GM18511 (cell line): ENCODE data around the gene NR6A1.
"Not testable (repeated sequence)": the region's sequence is repeated elsewhere in the genome, so short reads cannot be mapped to it uniquely, and the experiment has no call there.

Source experiments
- ATAC-seq: cut with Tn5 transposase; IDR thresholded peaks from one replicate; pipeline ENCODE4 v1.9.1; 2021; ENCODE audit warnings: mild to moderate bottlenecking, moderate library complexity; ENCODE audit not compliant: unreplicated experiment

NR6A1 gene

GRCh38 chr9:124623966-124624734 lies 147.0 kb downstream of the NR6A1 start:
- no peak for ATAC-seq

GRCh38 chr9:124622882-124623281 lies 148.2 kb downstream of the NR6A1 start:
- no peak for ATAC-seq

- ATAC-seq, result peak; percentile 75
Observed at GRCh38 chr9:124621371-124622328, 149.5 kb downstream of the NR6A1 start.

GRCh38 chr9:124618476-124618875 lies 152.6 kb downstream of the NR6A1 start:
- no peak for ATAC-seq

DNA sequence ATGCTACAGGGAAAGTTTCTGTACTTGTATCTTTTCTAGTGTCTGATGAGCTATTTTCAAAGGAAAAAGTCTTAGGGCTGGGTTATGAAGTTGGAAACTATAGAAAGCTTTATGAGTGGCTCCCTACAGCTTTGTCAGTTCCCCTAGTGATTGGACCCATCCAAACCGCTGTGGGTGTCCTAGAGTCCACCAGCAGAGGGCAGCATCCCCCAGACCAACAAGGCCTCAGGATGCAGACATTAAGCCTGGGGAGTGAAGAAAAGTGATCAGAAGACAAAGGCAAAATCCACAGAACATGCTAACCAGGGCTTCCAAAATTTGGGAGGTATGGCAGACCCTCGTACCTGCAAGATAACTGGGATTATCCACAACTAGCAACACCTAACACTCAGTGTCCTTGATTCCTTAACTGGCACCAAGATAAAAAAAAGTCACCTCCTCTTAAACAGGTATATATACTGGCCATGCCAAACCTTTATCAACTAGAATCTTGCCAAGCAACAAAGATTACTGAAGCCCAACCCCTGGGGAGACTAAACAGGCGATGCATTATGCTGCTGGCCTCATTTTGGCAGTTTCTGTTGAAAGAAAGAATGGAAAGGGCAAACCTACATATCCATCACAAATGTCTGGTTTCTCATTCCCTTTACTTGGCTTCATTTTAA lies 153.5 kb downstream of the NR6A1 start:
- no peak for ATAC-seq

- ATAC-seq, result no peak
Observed at GRCh38 chr9:124616961-124617360, 154.2 kb downstream of the NR6A1 start.

DNA sequence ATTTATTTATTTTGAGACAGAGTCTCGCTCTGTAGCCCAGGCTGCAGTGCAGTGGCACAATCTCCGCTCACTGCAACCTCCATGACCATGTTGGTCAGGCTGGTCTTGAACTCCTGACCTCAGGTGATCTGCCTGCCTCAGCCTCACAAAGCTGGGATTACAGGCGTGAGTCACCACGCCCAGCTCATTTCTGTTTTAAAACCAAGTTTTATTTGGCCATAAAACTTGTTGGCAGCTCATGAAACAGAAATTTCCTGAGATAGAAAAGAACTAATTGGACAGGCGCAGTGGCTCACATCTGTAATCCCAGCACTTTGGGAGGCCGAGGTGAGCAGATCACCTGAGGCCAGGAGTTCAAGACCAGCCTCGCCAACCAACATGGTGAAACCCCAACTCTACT lies 155.3 kb downstream of the NR6A1 start:
- ATAC-seq, result not testable (repeated sequence)

DNA sequence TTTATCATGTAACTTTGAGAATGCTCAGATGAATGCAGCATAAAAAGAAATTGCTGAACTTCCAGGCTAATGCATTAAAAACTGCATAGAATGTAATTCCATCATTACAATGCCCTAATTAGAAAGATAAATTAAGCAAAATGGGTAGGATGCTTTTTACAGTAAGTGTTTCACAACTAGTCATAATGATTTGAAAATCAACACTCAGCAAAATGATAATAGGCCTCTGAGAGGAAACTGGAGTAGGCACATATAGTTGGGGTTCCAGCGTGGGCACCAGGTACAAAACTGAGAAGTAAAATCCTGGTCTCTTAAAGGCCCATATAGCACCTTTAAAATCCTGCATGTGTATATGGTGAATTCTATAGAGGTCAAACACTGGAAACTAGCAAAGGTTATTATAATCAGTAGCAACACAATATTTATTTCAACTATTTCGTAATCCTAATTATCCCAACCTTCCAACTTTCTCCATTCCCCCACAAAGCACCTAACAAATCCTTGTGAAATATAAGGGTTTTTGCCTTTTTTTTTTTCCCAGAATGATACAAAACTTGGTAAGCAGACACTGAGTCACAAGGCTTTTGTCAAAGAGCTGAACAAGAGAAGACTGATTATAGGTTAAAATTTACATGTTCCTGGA lies 155.9 kb downstream of the NR6A1 start:
- no peak for ATAC-seq

DNA sequence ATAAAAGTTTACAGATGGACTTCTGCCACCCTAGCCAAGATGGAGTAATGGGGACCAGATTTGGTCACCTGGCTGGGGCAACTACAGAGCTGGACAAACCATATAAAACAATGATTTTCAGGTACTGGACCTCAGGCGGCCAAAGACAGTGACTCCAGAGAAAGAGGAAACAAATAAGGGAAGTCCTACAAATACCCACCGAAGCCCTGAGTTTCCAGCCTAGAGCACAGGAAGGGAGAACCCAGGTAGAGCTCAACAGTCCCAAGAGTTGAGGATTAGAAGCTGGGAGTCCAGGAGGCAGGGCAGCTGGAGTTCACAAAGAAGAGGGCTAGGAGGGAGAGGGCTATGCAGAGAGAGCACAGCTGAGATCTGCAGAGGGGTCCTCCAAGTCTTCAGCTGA lies 157.3 kb downstream of the NR6A1 start:
- no peak for ATAC-seq

DNA sequence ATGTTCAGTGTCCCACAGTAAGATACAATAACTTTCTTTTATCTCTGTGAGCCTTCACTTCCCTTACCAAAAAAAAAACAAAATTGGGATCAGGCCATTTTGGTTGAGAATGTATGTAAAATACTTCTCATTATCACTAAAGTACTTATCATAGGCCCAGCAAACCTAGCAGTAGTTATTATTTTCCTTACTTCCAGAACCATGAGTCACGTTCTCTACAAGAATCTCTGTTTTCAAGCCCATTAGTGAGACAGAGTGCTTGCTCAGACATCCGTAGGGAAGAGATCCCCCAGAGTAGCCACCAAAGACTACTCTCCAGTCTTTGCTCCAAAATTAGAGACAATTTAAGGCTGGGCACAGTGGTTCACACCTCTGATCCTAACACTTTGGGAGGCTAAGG lies 160.0 kb downstream of the NR6A1 start:
- no peak for ATAC-seq

DNA sequence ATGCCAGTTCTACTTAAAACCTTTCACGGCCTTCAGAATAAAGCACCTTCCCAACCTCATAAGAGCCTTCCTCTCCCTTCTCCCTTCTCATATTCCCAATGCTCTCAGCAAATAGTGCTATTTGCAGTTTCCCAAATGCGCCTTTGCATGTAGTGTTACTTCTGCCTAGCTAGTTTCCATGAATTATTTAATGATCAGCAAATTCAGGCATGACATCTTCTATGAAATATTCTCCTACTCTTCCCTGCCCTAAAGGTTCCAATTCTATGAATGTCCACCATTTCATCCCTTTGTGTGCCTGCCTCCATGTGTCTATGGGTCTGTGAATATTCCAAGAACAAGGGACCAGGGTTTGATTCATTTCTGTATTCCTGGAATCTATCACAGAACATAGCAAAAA lies 165.1 kb downstream of the NR6A1 start:
- no peak for ATAC-seq

GRCh38 chr9:124605258-124605657 lies 165.9 kb downstream of the NR6A1 start:
- no peak for ATAC-seq

DNA sequence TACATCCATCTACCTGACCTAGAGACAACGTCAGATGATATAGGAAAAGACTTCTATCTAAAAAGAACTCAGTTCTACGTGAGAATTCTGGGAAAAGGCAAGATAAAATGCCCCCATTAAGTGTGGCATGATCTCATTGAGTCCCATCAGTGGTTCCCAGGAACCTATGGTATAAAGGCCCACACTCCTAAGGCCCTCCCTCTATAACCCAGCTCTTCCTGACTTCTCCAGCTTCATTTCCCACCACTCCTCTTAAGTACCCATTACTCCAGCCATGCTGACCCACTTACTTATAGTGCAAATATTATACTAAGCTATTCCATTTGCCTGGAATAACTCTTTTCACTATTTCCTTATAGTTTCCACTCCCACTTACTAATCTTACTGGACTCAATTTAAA lies 168.5 kb downstream of the NR6A1 start:
- ATAC-seq, result no peak

- ATAC-seq, result no peak
Observed at GRCh38 chr9:124602204-124602603, 168.9 kb downstream of the NR6A1 start.

- no peak for ATAC-seq
Observed at GRCh38 chr9:124600407-124600806, 170.7 kb downstream of the NR6A1 start.

GRCh38 chr9:124599121-124599795 lies 171.9 kb downstream of the NR6A1 start:
- no peak for ATAC-seq

DNA sequence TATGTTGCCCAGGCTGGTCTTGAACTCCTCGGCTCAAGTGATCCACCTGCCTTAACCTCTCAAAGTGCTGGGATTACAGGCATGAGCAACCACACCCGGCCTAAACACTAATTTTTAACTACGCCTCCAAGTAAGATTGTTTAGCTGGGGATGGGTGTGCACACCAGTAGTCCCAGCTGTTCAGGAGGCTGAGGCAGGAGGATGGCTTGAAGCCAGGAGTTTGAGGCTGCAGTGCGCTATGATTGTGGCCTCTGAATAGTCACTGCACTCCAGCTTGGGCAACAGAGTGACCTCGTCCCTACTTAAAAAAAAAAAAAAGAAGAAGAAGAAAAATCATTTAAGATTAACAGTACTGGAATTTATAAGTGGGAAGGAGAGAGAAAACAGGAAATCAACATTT lies 173.1 kb downstream of the NR6A1 start:
- no peak for ATAC-seq

DNA sequence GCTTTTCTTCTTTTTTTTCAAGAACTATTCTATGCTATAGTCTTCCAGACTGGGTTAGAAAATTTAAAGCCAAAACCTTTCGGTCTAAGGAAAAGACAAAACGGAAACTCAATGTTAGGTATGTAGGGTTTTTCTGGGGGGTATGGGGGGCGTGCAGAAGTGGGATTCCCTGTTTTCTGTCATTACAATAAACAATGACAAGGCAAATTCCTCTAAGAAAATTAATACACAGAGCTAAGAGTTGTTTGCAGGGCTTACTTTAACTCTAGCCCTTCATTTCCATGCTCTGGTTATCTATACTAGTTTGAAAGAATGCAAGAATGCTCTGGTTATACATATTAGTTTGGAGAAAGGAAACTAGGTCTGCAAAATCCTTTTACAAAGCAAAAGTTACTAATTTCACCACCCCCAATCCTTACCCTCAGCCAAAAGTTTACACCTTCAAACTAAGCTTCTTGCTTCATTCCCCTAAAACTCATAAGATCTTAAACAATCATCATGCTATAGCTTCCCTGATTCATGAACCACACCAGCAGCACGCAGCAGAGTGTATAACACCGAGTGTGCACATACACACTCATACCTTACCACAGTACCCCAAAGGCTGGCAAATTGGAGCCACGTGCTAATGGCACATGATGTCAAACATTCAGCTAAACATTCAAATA lies 174.8 kb downstream of the NR6A1 start:
- no peak for ATAC-seq

- ATAC-seq, result no peak
Observed at GRCh38 chr9:124595743-124596142, 175.4 kb downstream of the NR6A1 start.

DNA sequence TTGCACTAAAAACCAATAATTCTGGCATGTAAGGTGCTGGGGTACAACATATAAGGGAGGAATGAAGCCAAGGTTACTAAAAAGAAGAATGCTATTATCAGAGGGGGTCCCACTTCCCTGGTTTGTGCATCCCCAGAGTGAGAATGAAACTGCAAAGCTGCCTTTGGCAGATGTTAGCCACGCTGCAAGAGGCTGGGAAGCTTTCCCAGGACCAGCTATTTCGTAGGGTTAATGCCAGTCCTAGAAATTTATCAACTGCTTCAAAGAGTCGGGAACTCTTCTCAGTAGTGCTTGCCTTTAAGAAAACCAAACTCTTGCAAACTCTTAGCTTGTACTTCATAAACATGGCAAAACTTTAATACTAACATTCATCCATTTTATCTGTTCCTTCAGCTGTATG lies 176.4 kb downstream of the NR6A1 start:
- ATAC-seq, result no peak
